ENCODE results near the gene DAPK2.
"Not testable (repeated sequence)": the region's sequence is repeated elsewhere in the genome, so short reads cannot be mapped to it uniquely, and the experiment has no call there.

DAPK2 gene

DNA sequence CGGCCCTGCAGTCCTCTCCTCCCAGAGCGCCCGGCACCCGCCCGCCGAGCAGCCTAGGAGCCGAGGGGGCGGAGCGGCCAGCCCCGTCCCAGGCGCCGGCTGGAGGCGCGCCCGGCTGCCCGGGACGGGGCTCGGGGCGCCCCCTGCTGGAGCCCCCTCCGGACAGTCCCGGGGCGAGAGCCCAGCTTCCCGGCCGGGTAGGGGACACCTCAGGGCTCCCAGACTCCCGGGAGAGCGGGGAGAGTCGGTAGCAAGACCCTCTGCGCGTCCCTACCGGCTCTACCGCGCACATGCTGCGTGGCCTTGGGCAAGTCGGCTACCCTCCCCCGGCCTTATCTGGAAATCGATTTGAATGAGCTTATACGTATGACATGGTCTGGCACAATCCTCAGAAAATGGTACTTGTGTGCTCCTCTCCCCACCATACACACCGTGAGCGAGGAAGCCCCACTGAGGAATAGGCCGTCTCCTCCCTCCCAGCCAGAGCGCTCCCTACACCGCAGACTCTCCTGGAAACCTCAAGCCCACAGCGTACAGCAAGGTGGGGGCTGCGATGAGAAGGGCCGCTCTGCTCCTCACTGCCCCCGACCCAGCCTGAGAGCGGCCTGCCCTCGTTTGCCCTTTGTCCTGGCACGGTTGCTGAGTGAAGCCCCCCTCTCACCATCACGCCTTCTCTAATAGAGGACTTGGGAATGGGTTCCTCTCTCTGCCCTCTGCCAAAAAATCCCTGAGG lies at the start of gene DAPK2:
DAPK2 (minus strand) TSS at position 65 of the 733 bp plus-strand sequence. CDS start 6,224 bp downstream, outside the sequence.
- peak; percentile 17 for DNase-seq

DNA sequence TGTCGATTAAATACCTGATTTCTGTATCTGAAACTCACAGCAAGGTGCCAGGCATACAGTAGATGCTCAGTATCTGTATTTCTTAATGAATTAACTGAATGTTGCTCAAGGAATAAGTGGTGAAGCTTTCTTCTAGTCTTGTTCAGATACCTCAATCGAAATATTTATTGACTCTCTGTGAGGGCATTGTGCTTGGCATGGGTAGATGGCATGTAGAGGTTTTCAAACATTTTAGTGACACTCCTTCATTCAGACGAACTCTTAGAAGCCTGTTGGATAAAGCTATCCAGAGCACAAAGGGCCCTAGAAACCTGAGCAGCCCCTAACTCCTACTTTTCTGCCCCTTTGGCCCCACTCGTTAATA lies 49.1 kb upstream of the DAPK2 start:
- no peak for DNase-seq

DNA sequence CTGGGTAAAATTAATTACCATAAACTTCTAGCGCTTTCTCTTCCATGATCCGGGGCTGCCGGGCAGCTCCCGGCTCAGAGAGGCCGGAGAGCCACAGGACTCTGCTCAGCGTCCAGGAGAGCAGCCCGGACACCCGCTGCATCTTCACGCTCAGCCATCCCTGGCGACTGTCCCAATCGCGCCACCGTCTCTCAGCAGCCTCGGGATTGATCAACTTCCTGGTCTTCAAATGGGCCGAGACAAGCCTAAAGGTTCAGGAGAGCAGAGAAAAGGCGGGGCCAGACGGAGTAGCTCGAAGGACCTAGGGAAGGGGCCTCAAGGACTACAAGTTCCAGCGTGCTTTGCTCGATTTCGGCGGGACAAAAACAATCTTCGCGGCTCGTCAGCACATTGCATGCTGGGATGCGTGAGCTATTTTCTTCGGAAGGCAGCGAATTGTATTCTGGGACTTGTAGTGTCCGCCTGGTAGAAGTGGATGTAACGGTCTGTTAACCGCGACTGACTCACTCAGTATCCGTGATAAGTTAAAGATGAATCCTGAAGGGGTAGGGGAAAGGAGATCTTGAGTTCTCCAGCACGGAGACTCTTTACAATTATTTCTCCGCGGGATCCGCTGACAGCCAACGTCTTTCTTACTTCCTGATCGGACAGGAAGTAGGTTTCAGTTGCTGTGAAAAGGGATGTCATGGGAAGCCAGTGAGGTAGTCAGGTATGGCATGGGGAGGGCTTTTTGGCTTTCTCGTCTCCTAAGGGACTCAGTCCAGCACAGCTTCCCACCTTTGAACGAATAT lies 47.5 kb upstream of the DAPK2 start, which contains the start of gene CIAO2A:
CIAO2A (minus strand) TSS at position 212 of the 791 bp plus-strand sequence; CDS start at position 142, 70 bp downstream.
- DNase-seq: peak; percentile 95

DNA sequence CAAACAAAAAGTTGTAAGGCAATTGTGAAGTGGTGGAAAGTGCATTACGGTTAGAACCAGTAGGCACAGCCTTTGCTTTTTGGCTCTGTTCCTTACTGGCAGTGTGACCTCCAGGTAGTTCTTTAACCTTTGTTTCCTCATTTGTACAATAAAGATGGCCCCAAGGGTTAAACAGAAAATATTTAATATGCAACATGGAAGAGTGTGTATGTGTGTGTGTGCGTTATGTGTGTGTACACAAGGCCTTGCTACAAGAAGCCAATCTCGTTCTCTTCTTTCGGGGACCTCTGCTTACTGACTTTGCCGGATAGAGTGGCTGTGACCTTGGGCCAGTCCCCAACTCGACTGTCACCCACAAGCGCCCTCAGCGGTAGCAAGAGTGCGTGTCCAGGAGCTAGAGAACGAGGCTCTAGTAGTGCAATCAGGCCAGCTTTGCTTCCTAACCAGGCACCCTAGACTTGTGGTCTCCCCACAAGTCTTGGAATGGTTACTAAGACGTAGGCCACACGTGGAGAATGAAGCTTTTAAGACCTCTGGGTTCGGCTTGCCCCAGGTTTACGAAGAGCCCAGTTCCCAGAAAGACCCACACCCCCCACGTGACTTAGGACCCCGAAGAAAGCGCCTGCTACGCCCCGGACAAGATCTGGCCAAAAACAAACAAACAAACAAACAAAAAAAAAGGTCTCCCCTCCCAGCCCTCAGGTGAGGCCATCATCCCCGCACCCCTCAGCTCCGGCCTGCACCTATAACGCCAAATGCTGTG lies 46.8 kb upstream of the DAPK2 start:
- DNase-seq: no peak

DNA sequence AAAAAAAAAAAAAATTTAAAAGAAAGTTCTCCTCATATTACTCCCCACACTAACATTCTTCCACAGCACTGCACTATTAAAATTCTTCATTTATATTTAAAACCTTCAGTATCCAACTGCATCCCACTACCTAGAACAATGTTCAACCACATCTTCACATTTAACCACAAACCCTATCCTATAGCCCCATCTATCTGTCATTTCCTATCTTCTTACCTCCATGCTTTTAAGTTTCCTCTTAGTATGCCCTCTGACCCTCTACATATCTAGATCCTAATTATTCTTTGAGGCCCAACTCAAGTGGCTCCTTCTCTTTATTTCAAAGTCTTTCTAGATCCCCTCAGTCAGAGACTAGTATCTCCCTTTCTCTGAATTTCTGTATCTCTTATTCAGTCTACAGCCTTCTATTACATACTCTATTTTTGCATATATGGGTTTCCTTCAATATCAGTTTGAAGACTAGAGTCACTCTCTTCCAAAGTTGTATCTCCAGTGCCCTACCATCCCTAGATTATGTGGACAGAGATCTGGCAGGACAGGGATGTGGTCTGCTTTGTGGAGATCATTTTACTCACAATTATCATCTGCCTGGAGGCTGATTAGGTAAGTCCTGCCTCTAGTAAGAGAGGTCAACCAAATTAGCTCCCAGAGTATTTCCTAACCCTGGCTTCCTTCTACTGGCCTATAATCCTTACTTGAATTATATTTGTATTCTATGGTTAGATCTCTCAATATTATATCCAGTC lies 46.0 kb upstream of the DAPK2 start:
- DNase-seq: no peak

DNA sequence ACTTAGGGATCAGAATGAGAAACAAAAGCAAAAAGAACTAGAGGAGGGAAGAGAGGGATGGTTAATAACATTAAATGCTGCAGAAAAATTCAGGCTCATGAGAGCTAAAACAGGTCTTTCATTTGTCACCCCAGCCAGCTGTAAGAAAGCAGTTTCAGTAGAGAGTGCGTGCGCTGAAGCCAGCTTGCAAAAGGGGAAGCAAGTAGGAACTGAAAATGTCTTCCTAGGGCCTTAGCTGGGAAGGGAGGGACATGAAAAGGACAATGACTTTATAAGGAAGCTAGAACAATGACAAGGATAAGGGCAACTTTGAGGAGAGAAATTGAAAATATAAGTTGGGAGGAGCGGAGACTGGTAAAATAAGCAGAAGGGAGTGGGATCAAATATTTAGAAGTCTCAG lies 44.2 kb upstream of the DAPK2 start:
- DNase-seq: no peak

DNA sequence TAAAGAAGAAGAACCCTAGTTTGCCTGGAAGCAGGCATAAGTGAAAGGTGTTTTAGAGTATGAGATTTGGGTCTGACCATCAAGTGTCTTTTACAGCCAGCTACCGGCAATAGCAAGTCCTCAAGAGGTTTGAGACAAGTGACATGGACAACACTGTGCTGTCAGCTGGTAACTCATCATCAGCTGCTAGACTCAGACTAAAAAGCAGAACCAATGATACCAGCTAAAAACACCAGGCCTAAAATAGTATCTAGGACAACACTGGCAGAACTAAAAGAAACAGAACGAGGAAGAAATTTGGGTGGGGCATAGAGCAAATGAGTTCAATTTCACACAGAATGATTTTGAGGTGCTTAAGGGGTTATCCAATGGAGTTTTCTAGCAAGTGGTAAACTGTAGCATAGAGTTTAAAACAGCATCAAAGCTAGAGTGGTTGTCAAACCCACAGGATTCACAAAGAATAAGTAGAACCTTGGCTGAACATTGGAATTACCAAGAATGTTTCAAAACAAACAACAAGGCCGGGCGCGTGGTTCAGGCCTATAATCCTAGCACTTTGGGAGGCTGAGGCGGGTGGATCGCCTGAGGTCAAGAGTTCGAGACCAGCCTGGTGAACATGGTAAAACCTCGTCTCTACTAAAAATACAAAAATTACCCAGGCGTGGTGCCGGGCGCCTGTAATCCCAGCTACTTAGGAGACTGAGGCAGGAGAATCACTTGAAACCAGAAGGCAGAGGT lies 43.4 kb upstream of the DAPK2 start:
- no peak for DNase-seq

DNA sequence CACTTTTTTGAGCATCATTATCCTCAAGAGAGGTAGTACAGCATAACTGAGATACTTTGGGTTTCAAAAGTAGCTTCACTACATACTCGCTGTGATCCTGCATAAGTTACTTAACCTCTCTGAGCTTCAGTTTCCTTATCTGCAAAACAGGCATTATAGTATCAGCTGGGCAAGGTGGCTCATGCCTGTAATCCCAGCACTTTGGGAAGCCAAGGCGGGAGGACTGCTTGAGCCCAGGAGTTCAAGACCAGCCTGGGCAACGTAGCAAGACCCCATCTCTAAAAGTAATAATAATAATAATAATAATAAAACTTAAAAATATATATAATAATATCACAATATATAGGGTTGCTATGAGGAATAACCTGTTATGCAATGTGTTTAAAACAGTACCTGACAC lies 36.5 kb upstream of the DAPK2 start:
- DNase-seq: no peak

DNA sequence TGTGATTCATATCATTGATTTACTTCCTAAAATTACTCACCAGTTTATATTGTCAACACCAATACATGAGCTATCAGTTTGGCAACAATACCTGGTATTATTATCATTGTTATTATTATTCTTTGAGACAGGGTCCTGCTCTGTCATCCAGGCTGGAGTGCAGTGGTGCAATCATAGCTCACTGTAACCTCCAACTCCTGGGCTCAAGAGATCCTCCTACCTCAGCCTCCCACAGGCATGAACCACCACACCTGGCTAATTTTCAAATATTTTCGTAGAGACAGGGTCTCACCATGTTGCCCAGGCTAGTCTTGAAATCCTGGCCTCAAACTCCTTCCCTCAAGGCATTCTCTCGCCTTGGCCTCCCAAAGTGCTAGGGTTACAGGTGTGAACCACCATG lies 27.2 kb upstream of the DAPK2 start:
- DNase-seq: not testable (repeated sequence)

DNA sequence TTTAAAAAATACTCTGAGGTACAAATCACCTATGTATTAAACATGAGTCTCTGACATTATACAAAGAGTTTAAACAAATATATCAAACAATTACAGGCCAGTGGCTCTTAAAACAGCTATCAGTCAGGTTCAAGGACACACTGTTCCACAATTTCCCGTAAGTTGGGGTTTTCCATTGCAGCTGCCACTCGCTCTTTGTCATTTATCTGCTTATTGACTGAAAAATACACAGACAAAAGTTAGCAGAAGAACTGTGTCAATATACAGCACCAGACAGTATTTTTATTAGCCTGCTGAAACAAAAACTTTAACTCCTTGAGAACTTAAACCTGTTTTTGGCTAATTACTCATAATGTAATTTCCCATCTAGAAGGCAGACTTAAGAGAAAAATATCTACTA lies 26.5 kb upstream of the DAPK2 start:
- DNase-seq: no peak

DNA sequence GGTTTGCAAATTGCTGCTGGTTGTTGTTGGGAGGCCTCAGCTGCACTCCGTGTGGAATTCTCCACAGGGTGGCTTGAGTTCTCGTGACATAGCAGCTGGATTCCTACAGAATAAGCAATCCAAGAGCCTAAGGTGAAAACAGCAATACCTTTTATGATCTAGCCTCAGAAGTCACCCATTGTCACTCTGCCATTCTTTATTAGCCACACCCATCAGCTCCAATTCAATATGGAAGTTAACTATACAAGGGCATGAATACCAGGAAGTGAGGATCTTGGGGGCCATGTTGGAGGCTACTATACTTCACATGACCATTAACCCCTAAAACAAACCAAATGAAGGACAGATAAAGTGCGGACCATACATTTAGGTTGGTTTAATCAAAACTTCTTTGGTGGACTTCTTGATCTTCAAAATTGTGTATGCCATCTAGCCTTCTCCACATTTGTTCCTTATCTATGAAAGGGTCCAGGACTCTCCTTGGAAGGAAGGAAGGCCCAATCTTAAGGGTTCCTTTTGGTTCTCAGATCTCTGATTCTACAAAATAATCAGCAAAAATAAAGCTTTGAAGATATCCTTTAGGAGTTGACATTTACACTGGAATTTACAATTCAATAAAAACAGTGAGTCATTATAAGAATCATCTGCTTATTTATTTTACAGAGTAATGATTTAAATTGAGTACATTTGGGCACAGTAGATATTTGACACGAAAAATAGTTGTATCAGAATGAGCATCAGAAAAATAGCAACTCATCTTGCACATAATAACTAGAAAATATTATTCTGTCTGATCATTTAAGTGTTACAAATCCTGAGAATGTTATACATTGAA lies 25.9 kb upstream of the DAPK2 start:
- DNase-seq: no peak

DNA sequence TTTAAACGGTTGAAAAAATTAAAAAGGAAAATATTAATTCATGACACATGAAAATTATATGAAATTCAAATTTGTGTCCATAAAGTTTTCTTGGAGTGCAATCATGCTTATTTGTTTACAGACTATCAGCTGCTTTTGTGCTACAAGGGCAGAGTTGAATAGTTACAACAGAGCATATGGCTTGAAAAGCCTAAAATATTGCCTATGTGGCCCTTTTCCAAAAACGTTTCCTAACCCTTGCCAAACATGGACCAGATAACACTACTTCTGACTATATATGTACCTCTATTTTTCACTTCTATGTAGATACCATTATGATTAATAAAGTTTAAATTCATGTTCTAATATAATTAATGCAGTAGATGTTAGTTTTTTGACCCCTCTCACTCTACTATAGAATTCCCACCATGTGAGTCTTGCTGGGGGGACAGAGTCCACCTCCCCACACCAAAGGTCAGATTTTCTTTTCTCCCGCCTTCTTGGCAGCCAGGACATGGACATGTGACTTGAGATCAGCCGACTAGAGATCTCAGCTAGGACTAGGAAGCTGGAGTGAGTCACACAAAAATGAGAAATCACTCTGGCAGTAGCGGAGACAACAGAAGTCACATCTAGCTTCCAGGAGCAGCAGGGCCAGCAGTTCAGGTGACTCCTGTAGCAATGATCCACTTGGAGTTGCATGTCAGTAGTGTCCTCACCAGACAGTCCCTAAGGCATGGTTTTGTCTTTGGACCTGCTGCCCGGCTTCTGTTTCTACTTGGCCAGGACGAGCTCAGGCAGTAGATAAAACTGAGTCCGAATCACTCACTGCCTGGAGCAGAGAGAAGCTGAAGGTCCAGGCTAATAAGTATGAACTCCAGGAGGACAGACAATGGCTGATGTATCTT lies 24.9 kb upstream of the DAPK2 start:
- DNase-seq: no peak

DNA sequence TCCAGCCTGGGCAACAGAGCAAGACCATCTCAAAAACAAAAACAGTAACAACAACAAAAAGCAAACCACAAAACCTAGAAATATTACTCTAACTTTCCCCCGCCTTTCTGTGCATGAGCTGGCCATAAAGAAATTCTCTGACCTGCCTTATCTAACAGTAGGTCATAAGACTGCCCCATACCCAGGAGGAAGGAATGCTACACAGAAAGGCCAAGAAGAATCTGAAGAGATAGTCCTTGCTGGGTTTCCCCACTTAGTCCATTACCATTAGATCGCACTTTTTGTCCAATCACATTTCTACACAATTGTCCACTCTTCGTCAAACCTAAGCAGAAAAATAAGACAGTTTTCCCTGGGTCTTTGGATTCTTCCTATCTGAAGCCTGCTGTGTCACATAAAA lies 23.8 kb upstream of the DAPK2 start:
- no peak for DNase-seq

DNA sequence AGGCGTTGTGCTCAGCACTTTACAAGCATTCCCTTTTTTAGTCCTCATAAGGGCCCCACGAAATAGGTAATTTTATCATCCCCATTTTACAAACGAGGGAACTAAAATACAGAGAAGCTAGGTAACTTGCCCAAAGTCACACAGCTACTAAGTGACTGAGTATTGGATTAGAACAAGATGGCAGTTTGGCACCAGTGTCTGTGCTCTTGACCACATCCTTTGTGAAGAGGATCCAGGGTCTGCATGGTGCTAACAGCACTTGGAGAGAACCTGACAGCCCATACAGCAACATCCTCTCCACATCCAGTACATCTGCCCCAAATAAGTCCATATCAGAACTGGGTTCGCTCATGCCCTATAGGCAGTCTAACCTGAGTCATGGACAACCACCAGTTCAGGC lies 21.8 kb upstream of the DAPK2 start:
- no peak for DNase-seq

DNA sequence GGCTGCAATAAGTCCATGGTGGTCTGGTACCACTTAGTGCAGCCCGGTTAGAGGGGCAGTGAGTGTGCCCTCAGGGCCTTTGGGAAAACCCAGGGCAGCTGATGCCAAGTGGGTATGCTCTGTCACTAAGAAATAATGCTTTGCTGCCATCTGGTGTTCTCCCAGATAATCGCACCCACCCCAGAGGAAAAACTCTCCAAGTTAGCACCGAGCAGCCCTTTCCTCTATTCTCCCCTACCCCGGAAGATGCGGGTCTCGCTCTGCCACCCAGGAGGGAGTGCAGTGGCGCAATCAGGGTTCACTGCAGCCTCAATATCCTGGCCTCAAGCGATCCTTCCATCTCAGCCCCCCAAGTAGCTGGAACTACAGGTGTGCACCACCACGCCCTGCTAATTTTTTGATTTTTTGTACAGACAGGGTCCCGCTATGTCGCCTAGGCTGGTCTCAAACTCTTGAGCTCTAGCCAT lies 21.3 kb upstream of the DAPK2 start:
- DNase-seq: peak; percentile 36

DNA sequence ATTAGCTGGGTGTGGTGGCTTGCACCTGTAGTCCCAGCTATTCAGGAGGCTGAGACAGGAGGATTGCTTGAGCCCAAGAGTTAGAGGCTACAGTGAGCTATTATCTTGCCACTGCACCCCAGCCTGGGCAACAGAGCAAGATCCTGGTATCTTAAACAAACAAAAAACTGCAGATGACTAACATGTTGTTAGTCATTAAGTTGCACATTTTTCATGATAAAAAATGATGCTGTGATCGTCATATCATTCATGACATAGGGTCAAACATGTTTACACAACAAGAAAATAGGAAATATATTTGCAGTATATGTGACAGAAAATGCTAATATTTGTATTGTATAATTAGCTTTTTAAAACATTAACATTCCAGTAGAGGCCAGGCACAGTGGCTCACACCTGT lies 20.2 kb upstream of the DAPK2 start:
- DNase-seq: no peak

DNA sequence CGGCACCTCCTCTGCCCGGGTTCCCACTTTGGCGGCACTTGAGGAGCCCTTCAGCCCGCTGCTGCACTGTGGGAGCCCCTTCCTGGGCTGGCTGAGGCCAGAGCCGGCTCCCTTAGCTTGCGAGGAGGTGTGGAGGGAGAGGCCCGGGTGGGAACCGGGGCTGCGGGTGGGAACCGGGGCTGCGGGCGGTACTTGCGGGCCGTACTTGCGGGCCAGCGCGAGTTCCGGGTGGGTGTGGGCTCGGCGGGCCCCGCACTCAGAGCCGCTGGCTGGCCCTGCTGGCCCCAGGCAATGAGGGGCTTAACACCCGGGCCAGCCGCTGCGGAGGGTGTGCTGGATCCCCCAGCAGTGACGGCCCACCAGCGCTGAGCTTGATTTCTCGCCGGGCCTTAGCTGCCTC lies 14.4 kb upstream of the DAPK2 start:
- DNase-seq: no peak

DNA sequence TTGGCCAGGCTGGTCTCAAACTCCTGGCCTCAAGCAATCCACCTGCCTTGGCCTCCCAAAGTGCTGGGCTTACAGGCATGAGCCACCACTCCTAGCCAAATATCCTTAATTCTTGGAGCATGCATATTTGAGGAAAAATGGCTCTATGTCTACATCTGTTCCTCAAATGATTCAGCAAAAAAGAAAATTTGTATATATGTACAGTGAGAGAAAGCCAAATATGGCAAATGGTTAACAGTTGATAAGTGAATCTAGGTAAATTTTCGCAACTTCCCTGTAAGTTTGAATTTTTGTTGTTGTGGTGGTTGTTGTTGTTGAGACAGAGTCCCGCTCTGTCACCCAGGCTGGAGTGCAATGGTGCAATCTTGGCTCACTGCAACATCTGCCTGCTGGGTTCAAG lies 12.8 kb upstream of the DAPK2 start:
- DNase-seq: not testable (repeated sequence)

DNA sequence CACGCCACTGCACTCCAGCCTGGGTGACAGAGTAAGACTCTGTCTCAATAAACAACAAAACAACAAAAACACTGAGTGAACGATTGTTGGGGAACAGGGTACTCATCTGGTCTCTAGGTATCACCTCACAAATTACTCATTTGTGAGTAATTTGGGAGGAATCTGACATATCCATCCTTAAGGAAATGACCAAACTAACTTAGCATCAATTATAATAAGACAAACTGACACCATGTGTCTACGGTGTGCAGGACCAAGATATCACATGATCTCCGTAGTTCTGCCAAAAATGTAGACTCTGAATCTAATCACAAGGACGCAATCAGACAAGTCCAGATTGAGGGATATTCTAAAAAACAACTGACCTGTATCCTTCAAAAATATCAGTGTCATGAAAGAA lies 12.0 kb upstream of the DAPK2 start:
- no peak for DNase-seq

DNA sequence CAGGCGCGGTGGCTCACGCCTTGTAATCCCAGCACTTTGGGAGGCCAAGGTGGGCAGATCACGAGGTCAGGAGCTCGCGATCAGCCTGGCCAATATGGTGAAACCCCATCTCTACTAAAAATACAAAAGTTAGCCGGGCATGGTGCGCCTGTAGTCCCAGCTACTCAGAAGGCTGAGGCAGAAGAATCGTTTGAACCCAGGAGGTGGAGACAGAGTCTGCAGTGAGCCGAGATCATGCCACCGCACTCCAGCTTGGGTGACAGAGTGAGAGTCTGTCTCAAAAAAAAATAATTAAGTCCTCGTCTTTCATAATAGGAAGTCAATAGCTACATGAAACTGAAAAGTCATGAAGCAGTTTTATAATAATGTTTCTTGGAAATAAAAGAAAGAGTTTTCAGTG lies 7.4 kb upstream of the DAPK2 start:
- DNase-seq: not testable (repeated sequence)

Measured in COR-L47 (cell line).